CD4-positive, alpha-beta T cell treated with Interleukin-4 for 4 hours (primary cell): ENCODE results near the gene GATB.
"Not testable (repeated sequence)": the region's sequence is repeated elsewhere in the genome, so short reads cannot be mapped to it uniquely, and the experiment has no call there.

Experiments
- DNase-seq: peaks from one replicate; pipeline ENCODE4 v3.0.0-alpha.2; 2020

The GATB gene

GRCh38 chr4:151784706-151785105 is 23.9 kb upstream of the GATB start:
- DNase-seq, result no peak

GRCh38 chr4:151783867-151784266 is 23.1 kb upstream of the GATB start:
- DNase-seq, result no peak

GRCh38 chr4:151782296-151782695 is 21.5 kb upstream of the GATB start:
- no peak for DNase-seq

GRCh38 chr4:151781026-151781425 is 20.2 kb upstream of the GATB start:
- DNase-seq, result no peak

GRCh38 chr4:151777471-151777870 is 16.7 kb upstream of the GATB start:
- no peak for DNase-seq

DNA sequence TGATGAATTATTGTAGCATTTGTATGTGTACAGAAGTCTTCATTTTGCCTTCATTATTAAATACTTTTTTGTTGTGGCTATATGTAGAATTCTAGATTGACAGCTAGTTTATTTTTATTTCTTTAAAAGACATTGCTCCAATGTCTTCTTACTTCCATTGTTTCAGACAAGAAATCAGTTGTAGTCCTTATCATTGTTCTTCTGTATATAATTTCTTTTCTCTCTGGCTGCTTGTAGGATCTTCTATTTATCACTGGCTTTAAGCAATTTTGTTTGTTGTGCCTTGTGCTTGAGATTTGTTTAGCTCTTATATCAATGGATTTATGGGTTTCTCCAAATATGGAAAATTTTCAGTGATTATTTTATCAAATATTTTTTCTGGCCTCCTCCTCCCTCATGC is 13.5 kb upstream of the GATB start:
- DNase-seq, result no peak

DNA sequence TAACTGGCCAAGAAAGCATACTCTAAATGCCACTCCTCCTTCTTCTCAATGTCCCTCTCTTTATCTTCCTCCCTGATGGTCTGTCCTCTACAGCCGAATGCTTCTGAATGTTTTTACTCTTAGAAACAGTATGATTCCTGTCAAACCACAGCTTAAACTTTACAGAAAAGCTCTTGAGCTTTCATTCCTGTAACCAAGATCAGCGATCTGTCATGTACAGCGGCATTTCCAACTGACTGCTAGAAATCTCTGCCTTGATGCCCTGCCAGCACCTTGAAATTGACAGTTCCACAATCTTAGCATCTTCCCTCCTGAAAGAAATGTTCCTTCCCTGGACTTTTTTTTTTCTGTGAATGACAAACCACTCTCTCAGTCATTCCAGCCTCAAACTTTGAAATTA is 11.5 kb upstream of the GATB start:
- no peak for DNase-seq

- DNase-seq, result no peak
Measured at GRCh38 chr4:151771664-151772063, 10.9 kb upstream of the GATB start.

DNA sequence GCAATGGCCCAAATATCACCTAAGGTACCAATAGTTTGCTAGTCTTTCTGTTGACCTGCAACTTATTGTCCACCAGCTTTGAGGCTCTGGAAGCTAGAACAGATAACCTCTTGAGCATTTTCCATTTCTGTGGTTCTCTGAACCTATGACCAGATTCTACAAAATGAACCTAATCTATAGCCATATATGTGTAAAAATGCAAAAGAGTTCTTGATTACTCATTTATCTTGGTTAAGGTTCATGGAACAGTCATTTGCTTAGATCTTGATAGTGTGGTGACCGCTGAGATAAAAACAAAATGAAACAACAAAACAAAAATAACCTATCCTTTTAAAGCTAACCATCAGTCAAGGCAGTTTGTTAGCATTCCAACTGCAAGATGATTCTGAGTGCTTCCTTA is 9.3 kb upstream of the GATB start:
- DNase-seq, result no peak

DNA sequence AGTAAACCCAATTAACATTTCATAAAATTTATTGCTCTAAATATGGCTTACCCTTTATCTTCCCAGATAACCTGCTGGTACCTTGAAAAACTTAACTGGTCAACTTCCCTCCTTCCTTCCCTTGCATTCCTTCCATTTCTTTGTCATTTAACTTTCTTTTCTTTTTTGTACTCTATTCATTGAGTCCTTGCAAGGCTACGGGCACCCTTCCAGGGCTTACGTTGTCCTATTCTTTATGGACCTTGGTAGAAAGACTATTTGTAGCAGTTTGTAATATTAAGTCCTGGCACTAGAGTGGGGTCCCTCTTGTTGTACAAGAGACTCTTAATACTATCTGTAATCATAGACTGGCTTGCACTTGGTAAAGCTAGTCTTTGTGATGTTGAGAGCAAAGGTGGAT is 8.0 kb upstream of the GATB start:
- DNase-seq, result no peak

DNA sequence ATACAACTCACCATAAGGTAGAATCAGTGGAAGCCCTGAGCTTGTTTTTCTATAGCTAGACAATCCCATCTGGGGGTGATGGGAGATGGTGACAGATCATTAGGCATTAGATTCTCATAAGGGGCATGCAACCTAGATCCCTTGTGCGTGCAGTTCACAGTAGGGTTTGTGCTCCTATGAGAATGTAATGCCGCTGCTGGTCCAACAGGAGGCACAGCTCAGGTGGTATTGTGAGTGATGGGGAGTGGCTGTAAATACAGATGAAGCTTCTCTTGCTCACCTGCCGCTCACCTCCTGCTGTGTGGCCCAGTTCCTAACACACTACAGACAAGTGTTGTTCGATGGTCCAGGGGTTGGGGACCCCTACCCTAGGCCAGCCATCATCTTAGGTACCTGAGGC is 5.9 kb upstream of the GATB start:
- no peak for DNase-seq

- no peak for DNase-seq
Measured at GRCh38 chr4:151760002-151760401, 805 bp downstream of the GATB start.

DNA sequence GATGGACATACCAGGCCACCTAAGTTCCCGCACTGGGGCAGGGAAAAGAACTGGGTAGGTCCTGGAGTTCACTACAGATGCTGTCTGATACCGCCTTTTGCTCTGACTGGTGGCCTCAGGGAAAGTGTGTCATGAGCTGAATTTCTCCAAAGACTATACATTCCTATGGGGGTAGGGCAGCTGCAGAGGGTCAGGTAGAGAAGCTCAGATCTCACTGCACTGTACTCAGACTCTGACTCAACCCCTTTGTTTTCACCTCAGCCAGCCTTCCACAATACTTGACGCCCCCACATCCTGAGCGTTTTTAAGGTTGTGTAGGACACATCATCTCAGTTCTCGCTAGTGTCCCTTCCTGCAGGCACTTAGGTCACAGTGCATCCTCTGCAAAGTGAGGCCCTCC is 7.8 kb downstream of the GATB start:
- no peak for DNase-seq

- no peak for DNase-seq
Measured at GRCh38 chr4:151750156-151750555, 10.7 kb downstream of the GATB start.

- no peak for DNase-seq
Measured at GRCh38 chr4:151745481-151746231, 15.2 kb downstream of the GATB start.

DNA sequence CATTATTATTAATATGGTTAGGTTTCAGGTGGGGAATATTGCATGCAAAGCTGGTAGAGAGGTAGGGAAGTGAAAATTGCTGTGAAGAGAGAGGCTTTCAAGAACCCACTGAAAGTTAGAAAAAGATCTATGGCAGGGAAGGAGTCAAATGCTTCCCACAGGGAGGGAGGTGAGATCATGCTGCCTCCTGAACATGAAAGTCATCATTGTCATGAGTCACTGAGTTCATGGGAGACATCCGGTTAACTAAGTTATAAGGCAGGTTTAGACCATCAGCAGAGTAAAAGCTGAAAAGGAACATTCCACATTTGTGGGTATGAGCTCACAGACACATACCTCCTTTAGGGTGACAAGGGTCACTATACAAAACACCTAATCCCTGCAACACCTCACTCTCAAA is 16.2 kb downstream of the GATB start:
- DNase-seq, result no peak

DNA sequence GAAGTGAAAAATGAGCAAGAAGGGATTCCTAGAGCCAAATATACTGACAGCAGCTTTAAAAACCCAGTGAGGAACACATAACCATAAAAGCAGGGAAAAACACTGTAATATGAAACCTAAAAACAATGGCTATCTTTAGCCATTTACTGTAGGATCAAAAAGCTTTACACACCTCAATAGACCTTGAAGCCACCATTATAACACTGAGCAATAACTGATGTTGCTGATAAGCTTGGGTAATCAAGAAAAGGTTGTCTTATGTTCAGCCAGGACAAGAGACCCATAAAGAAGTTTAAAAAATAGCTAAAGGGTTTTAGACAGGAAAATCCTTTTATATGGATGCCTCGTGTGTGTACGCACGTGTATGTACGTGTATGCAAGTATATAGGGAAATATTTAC is 16.9 kb downstream of the GATB start:
- no peak for DNase-seq

GRCh38 chr4:151743128-151743854 is 17.5 kb downstream of the GATB start:
- no peak for DNase-seq

DNA sequence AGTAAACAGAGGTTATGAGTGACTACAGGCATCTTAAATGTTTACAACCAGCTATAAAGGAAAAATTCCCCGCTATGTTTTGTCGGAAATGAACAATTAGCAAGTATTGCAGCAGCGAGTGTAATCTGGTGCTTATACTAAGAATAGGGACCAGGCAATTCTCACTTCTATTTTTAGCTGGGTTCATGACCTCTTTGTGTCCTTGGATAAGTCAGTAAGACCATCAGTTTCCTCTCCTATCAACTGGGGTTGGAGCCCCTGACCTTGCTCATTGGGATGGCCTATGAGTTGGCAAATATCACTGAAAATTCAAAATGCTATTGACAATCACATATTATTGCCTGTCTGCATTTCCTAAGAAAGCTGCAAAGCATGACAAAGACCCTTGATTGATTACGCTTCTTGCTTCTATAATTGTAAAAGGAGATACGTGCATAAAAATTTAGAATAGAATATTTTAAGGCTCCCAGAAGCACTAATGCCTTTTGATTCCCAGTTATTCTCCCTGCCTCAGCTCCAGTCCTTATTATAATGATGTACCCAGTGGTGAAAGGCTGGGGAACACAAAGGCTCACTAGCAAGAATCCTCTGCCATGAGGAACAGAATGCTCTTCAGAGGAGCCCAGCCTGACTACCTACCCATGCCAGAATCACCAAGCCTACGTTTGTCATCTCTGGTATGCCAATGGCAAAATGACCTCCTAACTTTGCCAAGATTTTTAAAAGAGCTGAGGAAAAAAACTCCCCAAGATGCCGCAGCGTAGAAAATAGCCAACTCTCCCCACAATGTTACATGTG is 21.9 kb downstream of the GATB start:
- no peak for DNase-seq

DNA sequence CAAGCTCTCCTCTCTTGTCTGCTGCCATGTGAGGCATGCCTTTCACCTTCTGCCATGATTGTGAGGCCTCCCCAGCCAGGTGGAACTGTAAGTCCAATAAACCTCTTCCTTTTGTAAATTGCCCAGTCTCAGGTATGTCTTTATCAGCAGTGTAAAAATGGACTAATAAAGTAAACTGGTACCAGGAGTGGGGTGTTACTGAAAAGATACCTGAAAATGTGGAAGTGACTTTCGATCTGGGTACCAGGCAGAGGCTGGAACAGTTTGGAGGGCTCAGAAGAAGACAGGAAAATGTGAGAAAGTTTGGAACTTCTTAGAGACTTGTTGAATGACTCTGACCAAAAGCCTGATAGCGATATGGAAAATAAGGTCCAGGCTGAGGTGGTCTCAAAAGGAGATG is 24.0 kb downstream of the GATB start:
- not testable (repeated sequence) for DNase-seq

DNA sequence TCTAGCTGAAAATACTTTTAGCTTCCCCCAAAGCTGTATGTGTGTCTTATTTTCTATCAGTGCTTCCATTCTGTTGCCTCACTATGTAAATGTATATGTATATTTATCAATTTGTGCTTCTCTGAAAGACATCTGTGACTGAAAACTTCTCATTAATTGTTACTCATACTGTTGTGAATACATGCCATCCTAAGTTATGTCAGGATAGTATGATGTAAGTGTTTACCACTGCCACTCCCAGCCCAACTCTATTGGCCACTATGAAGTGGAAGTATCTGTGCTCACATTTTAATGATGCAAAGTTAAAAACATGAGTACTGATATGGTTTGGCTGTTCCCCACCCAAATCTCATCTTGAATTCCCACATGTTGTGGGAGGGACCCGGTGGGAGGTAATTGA is 24.4 kb downstream of the GATB start:
- no peak for DNase-seq

DNA sequence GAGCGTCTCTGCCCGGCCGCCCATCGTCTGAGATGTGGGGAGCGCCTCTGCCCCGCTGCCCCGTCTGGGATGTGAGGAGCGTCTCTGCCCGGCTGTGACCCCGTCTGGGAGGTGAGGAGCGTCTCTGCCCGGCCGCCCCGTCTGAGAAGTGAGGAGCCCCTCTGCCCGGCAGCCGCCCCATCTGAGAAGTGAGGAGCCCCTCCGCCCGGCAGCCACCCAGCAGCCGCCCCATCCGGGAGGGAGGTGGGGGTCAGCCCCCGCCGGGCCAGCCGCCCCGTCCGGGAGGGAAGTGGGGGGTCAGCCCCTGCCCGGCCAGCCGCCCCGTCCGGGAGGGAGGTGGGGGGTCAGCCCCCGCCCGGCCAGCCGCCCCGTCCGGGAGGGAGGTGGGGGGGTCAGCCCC is 29.1 kb downstream of the GATB start:
- DNase-seq, result not testable (repeated sequence)

GRCh38 chr4:151729731-151730559 is 30.9 kb downstream of the GATB start:
- DNase-seq, result no peak
